GM19238 (cell line): Measurements from ENCODE around the gene HIPK4.
"Not testable (repeated sequence)": the region's sequence is repeated elsewhere in the genome, so short reads cannot be mapped to it uniquely, and the experiment has no call there.

Source experiments
- DNase-seq: peaks from one replicate; pipeline ENCODE4 v3.0.0; 2011; ENCODE audit warnings: low spot score; ENCODE audit not compliant: insufficient read length

The HIPK4 gene

DNA sequence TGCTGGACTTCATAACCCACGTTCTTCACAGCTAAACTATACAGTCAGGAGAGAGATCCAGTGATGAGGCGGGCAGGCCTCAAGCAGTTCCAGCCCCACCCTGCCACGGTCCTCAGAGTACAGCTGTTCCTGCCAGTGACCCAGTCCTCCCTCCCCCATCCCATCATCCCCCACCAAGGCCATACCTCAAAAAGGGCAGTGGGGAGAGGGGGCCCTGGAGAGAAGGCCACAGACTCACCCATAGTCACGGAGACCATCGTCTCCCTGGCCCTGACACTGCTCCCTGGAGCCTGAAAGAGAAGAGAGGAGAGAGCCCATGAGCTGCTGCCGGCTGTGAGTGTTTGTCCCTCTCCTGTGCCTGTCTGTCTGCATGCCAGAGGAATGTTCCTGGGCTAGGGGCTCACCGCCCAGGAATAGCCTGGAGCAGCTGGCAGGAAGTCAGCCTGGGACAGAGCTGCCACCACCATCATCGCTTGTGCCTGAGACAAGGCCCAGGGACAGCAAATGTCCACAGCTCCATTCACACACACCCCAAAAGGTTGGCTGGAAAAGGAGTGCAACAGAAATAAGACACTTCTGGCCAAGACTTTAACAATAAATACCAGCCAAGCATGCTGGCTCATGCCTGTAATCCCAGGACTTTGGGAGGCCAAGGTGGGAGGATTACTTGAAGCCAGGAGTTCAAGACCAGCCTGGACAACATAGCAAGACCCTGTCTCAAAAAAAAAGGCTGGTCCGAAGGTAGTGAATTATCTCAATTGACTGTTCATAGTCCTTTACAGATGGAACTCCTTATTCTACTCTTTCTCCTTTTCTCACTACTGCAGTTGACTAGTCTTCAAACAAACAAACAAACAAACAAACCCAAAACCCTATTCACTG lies 48.1 kb downstream of the HIPK4 start:
- no peak for DNase-seq

DNA sequence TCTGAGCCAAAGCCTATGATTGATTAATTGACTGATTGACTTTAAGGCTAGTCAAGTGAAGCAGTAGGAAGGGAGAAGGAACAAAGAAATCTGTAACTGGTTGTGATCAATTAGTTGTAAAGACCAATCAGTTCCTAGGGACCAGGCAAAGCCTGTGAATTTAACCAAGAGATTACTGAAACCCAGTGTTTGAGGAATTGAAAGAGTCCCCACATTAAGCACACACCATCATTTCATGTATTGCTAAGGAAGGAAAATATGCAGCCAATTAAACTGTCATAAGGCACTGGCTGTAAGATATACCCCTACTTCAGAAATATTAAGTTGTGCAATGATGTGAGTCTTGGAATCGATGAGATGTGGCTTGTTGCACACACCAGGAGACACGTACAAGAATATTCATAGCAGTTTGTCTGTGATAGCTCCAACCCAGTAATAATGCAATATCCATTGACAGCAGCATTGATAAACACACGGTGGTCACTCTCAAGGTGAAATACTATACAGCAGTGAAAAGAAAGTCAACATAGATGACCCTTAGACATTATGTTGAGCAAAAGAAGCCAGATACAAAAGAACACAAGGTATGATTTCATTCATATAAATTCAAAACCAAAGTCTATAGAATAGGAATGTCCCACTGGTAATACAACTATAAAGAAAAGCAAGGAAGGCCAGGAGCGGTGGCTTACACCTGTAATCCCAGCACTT lies 50.8 kb downstream of the HIPK4 start:
- no peak for DNase-seq

DNA sequence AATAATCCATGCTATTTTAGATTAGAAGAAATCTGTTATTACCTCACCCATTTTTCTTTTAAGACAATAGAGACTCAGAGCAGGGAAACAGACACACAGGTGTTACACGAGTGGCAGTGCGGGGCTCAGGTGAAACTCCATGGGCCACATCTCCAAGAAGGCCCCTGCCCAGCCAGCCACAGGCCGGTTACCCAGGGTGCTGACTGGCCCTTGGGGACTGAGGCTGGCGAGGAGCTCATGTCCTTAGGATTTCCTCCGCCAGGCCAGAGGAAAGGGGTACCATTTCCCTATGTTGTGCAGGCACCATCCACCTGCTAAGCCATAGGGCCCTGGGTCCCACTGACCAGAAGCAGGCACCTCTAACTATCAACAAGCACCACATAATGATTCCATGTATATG lies 52.4 kb downstream of the HIPK4 start:
- no peak for DNase-seq

DNA sequence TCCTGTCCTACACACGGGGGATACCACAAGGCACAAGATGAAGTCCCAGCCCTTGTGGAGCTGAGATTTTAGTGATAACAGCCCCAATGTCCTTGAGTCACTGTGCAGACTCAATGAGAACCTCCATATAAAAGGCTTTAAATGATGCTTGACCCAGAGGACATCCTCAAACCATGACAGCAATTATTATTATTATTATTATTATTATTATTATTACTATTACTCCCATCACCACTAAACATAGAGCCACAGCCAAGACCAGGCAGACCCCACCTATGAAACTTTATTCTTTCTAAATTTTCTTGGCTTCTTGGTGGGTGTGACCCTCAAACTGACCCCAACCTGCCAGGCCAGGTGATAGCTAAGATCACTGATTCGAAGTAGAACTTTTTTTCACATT lies 52.9 kb downstream of the HIPK4 start:
- no peak for DNase-seq

DNA sequence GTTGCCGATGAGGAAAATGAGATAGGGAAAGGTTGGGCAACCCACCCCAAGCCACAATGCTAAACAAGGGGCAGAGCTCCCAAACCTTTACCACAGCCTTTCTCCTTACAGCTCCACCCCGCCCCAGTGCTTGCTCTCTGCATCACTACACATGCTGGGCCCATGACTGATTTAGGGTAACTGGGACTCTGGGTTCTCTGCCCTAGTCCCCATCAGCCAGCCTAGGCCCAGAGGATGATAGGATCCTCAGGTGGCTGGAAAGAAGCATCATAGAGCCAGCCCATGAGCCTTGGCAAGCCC lies 53.4 kb downstream of the HIPK4 start:
- no peak for DNase-seq

DNA sequence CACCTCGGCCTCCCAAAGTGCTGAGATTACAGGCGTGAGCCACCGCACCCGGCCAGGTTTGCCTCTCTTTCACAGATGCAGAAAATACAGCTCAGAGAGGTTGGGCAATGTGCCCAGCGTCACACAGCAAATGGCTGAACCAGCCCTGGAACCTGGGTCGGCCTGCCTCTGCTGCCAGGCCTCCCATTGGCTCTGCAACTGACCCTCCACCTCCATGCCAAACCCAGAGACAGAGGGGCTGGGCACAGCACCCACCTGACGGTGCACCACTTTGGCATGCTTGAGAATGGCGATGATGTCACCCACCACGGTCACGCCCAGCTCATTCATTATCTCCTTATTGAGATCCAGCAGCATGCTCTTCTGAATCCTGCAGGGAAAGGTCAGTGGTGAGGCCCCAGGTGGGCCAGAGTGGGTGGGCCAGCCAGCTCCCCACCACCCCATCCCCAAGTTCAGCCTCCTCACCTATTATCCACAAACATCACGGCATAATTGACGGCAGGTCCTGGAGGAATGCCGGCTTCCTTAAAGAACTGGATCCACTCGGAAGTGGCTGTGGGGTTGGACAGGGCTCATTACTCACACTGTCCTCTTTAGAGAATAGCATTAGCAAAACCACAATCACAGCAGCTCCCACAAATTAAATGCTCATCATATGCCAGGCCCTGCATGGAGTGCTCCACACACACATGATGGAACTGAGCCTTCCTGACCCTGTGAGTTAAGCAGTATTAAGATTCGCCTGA lies 54.0 kb downstream of the HIPK4 start:
- DNase-seq, result no peak

DNA sequence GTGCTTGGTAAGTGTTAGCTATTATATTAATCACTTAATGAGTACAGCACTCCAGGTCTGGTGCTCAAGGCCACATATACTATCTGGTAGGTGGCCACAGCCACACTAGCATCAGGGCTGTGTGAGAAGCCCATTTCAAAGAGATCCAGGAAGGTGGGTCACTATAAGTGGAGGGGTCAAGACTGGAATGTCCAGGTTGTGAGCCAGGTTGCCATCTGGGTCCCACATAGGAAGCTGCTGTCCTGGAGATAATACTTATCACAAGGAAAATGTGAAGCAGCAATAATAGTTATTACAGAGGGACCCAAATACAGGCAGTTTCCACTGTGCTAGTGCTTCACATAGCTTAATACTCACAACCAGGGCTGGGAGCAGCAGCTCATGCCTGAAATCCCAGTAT lies 54.9 kb downstream of the HIPK4 start:
- DNase-seq, result no peak

DNA sequence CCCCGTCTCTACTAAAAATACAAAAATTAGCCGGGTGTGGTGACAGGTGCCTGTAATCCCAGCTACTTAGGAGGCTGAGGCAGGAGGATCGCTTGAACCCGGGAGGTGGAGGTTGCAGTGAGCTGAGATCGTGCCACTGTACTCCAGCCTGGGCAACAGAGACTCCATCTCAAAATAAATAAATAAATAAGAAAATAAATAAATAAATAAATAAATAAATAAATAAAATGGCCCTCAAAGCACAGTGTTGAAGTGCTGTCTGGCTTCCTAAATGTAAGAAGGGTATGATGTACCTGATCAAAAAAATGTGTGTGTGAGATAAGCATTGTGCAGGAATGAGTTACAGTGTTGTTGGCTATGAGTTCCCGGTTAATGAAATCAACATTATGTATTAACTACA lies 56.9 kb downstream of the HIPK4 start:
- DNase-seq, result not testable (repeated sequence)

DNA sequence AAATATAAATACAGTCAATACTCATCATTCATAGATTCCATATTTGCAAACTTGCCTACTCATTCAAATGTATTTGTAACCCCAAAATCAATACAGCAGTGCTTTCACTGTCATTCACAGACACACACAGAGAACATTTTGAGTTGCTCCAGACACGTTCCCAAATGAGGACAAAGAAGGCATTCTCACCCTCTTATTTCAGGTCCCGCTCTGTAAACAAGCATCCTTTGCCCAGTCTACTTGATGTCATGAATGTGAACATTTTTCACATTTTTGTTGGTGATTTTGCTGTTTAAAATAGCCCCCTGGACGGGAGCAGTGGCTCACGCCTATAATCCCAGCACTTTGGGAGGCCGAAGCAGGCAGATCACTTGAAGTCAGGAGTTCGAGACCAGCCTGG lies 57.3 kb downstream of the HIPK4 start:
- no peak for DNase-seq

DNA sequence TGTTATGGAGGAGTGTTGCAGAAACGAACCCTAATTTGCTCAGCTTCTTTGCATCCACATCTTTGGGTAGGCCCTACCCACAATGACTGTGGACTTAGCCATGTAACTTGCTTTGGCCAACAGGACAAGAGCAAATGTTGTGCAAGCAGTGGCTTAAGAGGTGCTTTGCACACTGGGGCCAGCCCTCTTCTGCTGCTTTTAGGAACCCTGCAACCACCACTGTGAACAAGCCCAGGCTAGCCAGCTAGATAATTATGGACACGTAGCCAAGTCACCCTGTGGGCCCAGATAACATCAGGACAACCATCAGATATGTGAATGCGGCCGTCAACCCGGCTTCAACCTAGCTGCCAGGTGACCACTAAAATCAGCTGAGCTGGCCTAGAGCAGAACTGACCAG lies 58.9 kb downstream of the HIPK4 start:
- DNase-seq, result no peak
